ENCODE data around the gene TIMM13.

The TIMM13 gene

GRCh38 chr19:2454962-2455850, 27.8 kb upstream of the TIMM13 start:
- no peak for DNase-seq

- no peak for DNase-seq
Measured at GRCh38 chr19:2454199-2454961, 27.0 kb upstream of the TIMM13 start.

GRCh38 chr19:2453431-2454025, 26.1 kb upstream of the TIMM13 start:
- no peak for DNase-seq

GRCh38 chr19:2451741-2452140, 24.4 kb upstream of the TIMM13 start:
- no peak for DNase-seq

GRCh38 chr19:2451138-2451537, 23.8 kb upstream of the TIMM13 start:
- DNase-seq: no peak

- DNase-seq: no peak
Measured at GRCh38 chr19:2449019-2449418, 21.6 kb upstream of the TIMM13 start.

GRCh38 chr19:2446381-2446780, 19.0 kb upstream of the TIMM13 start:
- no peak for DNase-seq

- DNase-seq: no peak
Measured at GRCh38 chr19:2444251-2445002, 17.0 kb upstream of the TIMM13 start.

GRCh38 chr19:2443785-2444182, 16.4 kb upstream of the TIMM13 start:
- DNase-seq: no peak

GRCh38 chr19:2443116-2443784, 15.9 kb upstream of the TIMM13 start:
- DNase-seq: no peak

- DNase-seq: no peak
Measured at GRCh38 chr19:2441096-2441752, 13.8 kb upstream of the TIMM13 start.

GRCh38 chr19:2440515-2440914, 13.1 kb upstream of the TIMM13 start:
- DNase-seq: no peak

- no peak for DNase-seq
Measured at GRCh38 chr19:2438178-2438577, 10.8 kb upstream of the TIMM13 start.

- no peak for DNase-seq
Measured at GRCh38 chr19:2436926-2437325, 9.5 kb upstream of the TIMM13 start.

- DNase-seq: no peak
Measured at GRCh38 chr19:2436384-2436783, 9.0 kb upstream of the TIMM13 start.

- no peak for DNase-seq
Measured at GRCh38 chr19:2434721-2435265, 7.4 kb upstream of the TIMM13 start.

- no peak for DNase-seq
Measured at GRCh38 chr19:2434267-2434666, 6.9 kb upstream of the TIMM13 start.

GRCh38 chr19:2433854-2434253, 6.5 kb upstream of the TIMM13 start:
- DNase-seq: no peak

GRCh38 chr19:2432131-2432848, 4.9 kb upstream of the TIMM13 start:
- DNase-seq: no peak

GRCh38 chr19:2431318-2432055, 4.1 kb upstream of the TIMM13 start:
- DNase-seq: no peak

All from NCI-H69 (cell line).